Measurements from ENCODE around the gene PHTF1.

PHTF1 gene

GRCh38 chr1:113714606-113715269 lies 44.5 kb downstream of the PHTF1 start:
- DNase-seq: no peak

GRCh38 chr1:113701429-113701828 lies 57.9 kb downstream of the PHTF1 start:
- no peak for DNase-seq

GRCh38 chr1:113694910-113695309 lies 64.4 kb downstream of the PHTF1 start:
- no peak for DNase-seq

- no peak for DNase-seq
These were observed 66.4 kb downstream of the PHTF1 start for GRCh38 chr1:113692824-113693431.

- DNase-seq: no peak
These were observed 66.9 kb downstream of the PHTF1 start for GRCh38 chr1:113692342-113692741.

- no peak for DNase-seq
These were observed 68.1 kb downstream of the PHTF1 start for GRCh38 chr1:113691184-113691583.

- no peak for DNase-seq
These were observed 72.2 kb downstream of the PHTF1 start for GRCh38 chr1:113686891-113687618.

GRCh38 chr1:113684153-113684541 lies 75.1 kb downstream of the PHTF1 start:
- DNase-seq: no peak

- no peak for DNase-seq
These were observed 75.7 kb downstream of the PHTF1 start for GRCh38 chr1:113683384-113684152.

- DNase-seq: no peak
These were observed 77.5 kb downstream of the PHTF1 start for GRCh38 chr1:113681596-113682337.

- DNase-seq: no peak
These were observed 81.2 kb downstream of the PHTF1 start for GRCh38 chr1:113678159-113678469.

GRCh38 chr1:113677250-113678158 lies 81.8 kb downstream of the PHTF1 start:
- no peak for DNase-seq

- no peak for DNase-seq
These were observed 82.8 kb downstream of the PHTF1 start for GRCh38 chr1:113676524-113676923.

GRCh38 chr1:113675302-113675701 lies 84.0 kb downstream of the PHTF1 start:
- DNase-seq: no peak

GRCh38 chr1:113674591-113674990 lies 84.7 kb downstream of the PHTF1 start:
- no peak for DNase-seq

GRCh38 chr1:113672491-113672890 lies 86.8 kb downstream of the PHTF1 start:
- DNase-seq: no peak

- no peak for DNase-seq
These were observed 88.6 kb downstream of the PHTF1 start for GRCh38 chr1:113670650-113671049.

- DNase-seq: no peak
These were observed 89.3 kb downstream of the PHTF1 start for GRCh38 chr1:113669988-113670387.

- no peak for DNase-seq
These were observed 93.2 kb downstream of the PHTF1 start for GRCh38 chr1:113666126-113666525.

GRCh38 chr1:113665071-113665470 lies 94.2 kb downstream of the PHTF1 start:
- DNase-seq: no peak

GRCh38 chr1:113663165-113663951 lies 95.9 kb downstream of the PHTF1 start:
- no peak for DNase-seq
